Smooth muscle cell of the umbilical artery (primary cell): ENCODE results near the gene APPBP2. TPM values are rescaled to one million over a fixed set of nuclear protein-coding genes. Genes with fewer than 3 reads are reported as not detected.

ENCODE experiments used
- total RNA-seq: library from RNA; depleted of rRNA; stranded (reverse); fragments of >200 nt; gene quantifications from 2 replicates; pipeline ENCODE4 v1.2.3, GENCODE V29; 2014

The APPBP2 gene, protein sequence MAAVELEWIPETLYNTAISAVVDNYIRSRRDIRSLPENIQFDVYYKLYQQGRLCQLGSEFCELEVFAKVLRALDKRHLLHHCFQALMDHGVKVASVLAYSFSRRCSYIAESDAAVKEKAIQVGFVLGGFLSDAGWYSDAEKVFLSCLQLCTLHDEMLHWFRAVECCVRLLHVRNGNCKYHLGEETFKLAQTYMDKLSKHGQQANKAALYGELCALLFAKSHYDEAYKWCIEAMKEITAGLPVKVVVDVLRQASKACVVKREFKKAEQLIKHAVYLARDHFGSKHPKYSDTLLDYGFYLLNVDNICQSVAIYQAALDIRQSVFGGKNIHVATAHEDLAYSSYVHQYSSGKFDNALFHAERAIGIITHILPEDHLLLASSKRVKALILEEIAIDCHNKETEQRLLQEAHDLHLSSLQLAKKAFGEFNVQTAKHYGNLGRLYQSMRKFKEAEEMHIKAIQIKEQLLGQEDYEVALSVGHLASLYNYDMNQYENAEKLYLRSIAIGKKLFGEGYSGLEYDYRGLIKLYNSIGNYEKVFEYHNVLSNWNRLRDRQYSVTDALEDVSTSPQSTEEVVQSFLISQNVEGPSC
- total RNA-seq = 59.1 and 66.8 TPM in 2 replicates

DNA sequence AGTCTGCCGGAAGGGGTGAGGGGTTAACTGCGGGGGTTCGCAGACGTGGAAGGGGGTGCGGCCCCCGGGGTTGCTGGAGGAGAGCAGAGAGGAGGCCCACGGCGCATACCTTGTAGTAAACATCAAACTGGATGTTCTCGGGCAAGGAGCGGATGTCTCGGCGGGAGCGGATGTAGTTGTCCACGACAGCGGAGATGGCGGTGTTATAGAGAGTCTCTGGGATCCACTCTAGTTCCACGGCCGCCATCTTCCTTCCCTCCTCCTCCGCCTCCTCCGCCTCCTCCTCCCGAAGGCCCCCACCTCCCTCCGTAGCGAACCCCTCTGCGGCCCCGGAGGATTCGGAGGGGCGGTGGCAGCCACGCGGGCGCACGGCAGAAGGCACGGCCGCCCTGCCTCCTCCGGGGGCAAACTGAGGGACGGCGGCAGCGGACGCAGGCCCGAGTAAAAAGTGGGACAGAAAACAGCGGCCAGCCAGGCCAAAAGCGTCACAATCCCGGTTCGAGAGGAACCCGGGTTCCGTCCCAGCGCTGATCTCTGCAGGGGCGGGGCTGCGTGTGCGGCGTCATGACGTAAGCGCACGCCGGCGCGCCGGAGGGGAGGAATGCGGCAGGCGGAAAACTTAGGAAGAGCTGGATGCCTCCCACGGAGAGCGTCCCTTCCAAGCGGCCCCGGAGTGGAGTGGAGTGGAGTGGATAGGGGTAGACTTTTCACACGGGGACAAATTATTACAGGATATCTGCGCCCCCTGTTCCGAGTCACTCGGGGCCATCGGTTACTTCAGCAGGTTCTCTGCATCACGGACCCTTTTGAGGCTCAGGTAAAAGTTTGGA lies at the start of gene APPBP2:
Gene APPBP2 (minus strand): TSS at position 558 of the 830 bp plus-strand sequence. CDS start 311 bp downstream, at position 247.

DNA sequence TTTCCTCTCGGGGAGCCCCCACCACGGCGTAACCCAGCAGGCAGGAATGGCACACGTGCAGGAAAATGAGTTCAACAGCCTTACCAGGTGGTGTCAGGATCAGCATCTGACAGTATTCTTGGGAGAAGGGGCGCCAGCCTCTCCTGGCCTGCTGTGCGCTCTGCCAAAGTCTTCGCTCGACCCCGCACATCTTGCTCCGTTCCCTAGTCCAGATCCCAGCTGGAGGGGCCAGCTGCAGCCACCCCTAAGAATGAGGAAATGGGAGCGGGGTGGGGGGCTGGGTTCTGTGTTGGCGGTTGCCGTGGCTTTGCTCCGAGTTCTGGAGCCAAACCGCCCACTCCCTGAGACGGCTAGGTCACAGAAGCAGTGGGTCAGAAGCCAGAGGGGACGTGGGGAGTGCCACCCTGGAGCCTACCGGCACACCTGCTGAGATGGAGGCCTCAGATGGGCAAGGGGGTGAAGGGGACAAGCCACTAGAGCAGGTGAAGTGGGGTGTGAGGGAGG lies 103.8 kb downstream of the APPBP2 start, which contains the start of gene CHCT1:
Gene CHCT1 (plus strand): TSS at position 328 of the 504 bp plus-strand sequence. CDS start 104 bp downstream, at position 432.

Other genes starting within 250 kb of the APPBP2 start
- 57.9 and 85.8 TPM in 2 replicates for gene USP32, start 134.1 kb downstream of the APPBP2 start, total RNA-seq
- gene CHCT1, start 103.8 kb downstream of the APPBP2 start, total RNA-seq = not detected in 2 replicates
- 11.0 and 11.9 TPM in 2 replicates for gene PPM1D, start 74.0 kb upstream of the APPBP2 start, total RNA-seq
- gene BCAS3, start 151.6 kb upstream of the APPBP2 start, total RNA-seq = 18.4 and 20.8 TPM in 2 replicates